LNCAP (cell line): ENCODE measurements around the gene SIRPD.

Experiments
- CTCF ChIP-seq: fragments of 450-650 bp; IDR thresholded peaks from 2 replicates; pipeline ENCODE4 v1.5.1; 2017; ENCODE audit warnings: mild to moderate bottlenecking

The SIRPD gene

GRCh38 chr20:1561350-1561749, 3.8 kb upstream of the SIRPD start:
- no peak for TF ChIP-seq CTCF

- TF ChIP-seq CTCF = no peak
Measured at GRCh38 chr20:1555952-1556351, 1.6 kb downstream of the SIRPD start.

- no peak for TF ChIP-seq CTCF
Measured at GRCh38 chr20:1539816-1540419, 17.6 kb downstream of the SIRPD start.

GRCh38 chr20:1538655-1539054, 18.9 kb downstream of the SIRPD start:
- no peak for TF ChIP-seq CTCF

GRCh38 chr20:1537731-1538058, 19.8 kb downstream of the SIRPD start:
- TF ChIP-seq CTCF = no peak

- no peak for TF ChIP-seq CTCF
Measured at GRCh38 chr20:1536893-1537730, 20.4 kb downstream of the SIRPD start.

GRCh38 chr20:1535420-1536175, 21.9 kb downstream of the SIRPD start:
- TF ChIP-seq CTCF = no peak
